ENCODE data around the gene ETAA1. TPM values are rescaled to one million over a fixed set of nuclear protein-coding genes. Genes with fewer than 3 reads are reported as not detected.
A peak's percentile ranks its signal among the peaks of the same experiment; 100 is the strongest.

ETAA1 gene
- total and polyA plus RNA-seq, 2 of the 13 experiments (the other 11 are each of a cell fraction or from before 2014, with no cell fraction given), result 9.1 to 16.2 TPM

DNA sequence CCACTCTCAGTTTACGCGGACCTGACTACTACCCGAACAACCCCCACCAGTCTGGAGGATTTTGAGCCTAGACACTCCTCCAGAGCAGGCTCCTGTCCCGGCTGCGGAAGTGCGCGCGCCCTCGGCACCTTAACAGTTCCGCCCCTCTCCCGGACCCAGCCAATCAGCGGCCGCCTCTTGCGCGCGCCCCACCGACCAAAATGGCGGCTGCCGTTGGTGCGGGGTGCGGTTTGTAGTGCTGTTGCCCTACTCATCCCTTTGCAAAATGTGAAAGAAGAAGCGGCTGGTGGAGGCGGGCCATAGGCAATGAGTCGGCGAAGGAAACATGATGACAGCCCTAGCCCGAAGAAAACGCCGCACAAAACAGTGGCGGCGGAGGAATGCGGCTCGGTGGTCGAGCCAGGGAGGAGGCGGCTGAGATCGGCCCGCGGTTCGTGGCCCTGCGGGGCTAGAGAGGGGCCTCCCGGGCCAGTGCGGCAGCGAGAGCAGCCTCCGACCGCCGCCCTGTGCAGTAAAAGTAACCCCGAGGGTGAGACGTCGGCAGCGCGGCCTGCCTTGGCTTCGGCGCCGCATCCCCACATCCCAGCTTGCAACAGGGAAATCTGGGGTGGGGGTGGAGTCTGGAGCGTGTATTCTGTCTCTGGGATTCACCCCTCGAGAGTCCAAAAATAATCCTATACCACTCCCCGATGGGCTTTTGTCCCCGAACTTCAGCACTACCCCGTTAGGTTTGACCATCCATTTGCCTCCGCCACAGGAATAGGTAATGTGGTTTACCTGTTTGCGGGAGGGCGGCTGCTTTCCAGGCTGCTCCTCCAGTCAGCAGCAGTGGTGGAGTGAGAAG lies at the start of gene ETAA1 (continued):
- TF ChIP-seq, protein P1, sequence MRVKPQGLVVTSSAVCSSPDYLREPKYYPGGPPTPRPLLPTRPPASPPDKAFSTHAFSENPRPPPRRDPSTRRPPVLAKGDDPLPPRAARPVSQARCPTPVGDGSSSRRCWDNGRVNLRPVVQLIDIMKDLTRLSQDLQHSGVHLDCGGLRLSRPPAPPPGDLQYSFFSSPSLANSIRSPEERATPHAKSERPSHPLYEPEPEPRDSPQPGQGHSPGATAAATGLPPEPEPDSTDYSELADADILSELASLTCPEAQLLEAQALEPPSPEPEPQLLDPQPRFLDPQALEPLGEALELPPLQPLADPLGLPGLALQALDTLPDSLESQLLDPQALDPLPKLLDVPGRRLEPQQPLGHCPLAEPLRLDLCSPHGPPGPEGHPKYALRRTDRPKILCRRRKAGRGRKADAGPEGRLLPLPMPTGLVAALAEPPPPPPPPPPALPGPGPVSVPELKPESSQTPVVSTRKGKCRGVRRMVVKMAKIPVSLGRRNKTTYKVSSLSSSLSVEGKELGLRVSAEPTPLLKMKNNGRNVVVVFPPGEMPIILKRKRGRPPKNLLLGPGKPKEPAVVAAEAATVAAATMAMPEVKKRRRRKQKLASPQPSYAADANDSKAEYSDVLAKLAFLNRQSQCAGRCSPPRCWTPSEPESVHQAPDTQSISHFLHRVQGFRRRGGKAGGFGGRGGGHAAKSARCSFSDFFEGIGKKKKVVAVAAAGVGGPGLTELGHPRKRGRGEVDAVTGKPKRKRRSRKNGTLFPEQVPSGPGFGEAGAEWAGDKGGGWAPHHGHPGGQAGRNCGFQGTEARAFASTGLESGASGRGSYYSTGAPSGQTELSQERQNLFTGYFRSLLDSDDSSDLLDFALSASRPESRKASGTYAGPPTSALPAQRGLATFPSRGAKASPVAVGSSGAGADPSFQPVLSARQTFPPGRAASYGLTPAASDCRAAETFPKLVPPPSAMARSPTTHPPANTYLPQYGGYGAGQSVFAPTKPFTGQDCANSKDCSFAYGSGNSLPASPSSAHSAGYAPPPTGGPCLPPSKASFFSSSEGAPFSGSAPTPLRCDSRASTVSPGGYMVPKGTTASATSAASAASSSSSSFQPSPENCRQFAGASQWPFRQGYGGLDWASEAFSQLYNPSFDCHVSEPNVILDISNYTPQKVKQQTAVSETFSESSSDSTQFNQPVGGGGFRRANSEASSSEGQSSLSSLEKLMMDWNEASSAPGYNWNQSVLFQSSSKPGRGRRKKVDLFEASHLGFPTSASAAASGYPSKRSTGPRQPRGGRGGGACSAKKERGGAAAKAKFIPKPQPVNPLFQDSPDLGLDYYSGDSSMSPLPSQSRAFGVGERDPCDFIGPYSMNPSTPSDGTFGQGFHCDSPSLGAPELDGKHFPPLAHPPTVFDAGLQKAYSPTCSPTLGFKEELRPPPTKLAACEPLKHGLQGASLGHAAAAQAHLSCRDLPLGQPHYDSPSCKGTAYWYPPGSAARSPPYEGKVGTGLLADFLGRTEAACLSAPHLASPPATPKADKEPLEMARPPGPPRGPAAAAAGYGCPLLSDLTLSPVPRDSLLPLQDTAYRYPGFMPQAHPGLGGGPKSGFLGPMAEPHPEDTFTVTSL (CRISPR knock-in tag; IDR thresholded peaks at IDR 0.05; ENCODE audit: borderline replicate concordance), result peak; percentile 49; the same call in 1 of the 2 replicates
- TF ChIP-seq ZNF260 (CRISPR knock-in tag; IDR thresholded peaks at IDR 0.05; ENCODE audit: borderline replicate concordance, low read depth) (no peak), CEBPG (CRISPR knock-in tag; IDR thresholded peaks at IDR 0.05) (no peak), ZNF451 (CRISPR knock-in tag; IDR thresholded peaks at IDR 0.05) (0 out of 2 replicates have a peak, but pooled peaks have one; percentile 14), PCBP1 (IDR thresholded peaks at IDR 0.05; ENCODE audit: borderline replicate concordance, low read depth, low read length) (no peak), ZNF558 (CRISPR knock-in tag; IDR thresholded peaks at IDR 0.05; ENCODE audit: borderline replicate concordance) (peak; percentile 96; the same call in 1 of the 2 replicates), ETV5 (CRISPR knock-in tag; IDR thresholded peaks at IDR 0.05; ENCODE audit: borderline replicate concordance) (peak; percentile 75), ZNF333 (CRISPR knock-in tag; IDR thresholded peaks at IDR 0.05; ENCODE audit: borderline replicate concordance) (peak; percentile 89), CC2D1A (CRISPR knock-in tag; IDR thresholded peaks at IDR 0.05) (no peak), SUZ12 (IDR thresholded peaks at IDR 0.05; ENCODE audit: low read depth, low read length) (no peak), ZBTB7A (CRISPR knock-in tag; IDR thresholded peaks at IDR 0.05) (no peak), ZNF354B (CRISPR knock-in tag; IDR thresholded peaks at IDR 0.05) (no peak), CHD2 (IDR thresholded peaks at IDR 0.05; ENCODE audit: low read depth, low read length) (no peak), CENPX (CRISPR knock-in tag; IDR thresholded peaks at IDR 0.05) (0 out of 2 replicates have a peak, but pooled peaks have one; percentile 15)
- TF ChIP-seq, protein P2, sequence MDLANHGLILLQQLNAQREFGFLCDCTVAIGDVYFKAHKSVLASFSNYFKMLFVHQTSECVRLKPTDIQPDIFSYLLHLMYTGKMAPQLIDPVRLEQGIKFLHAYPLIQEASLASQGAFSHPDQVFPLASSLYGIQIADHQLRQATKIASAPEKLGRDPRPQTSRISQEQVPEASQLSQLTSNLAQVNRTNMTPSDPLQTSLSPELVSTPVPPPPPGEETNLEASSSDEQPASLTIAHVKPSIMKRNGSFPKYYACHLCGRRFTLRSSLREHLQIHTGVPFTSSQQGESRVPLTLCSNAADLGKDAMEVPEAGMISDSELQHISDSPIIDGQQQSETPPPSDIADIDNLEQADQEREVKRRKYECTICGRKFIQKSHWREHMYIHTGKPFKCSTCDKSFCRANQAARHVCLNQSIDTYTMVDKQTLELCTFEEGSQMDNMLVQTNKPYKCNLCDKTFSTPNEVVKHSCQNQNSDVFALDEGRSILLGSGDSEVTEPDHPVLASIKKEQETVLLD (CRISPR knock-in tag; IDR thresholded peaks at IDR 0.05; ENCODE audit: low read depth), result no peak
- TF ChIP-seq, protein P3, sequence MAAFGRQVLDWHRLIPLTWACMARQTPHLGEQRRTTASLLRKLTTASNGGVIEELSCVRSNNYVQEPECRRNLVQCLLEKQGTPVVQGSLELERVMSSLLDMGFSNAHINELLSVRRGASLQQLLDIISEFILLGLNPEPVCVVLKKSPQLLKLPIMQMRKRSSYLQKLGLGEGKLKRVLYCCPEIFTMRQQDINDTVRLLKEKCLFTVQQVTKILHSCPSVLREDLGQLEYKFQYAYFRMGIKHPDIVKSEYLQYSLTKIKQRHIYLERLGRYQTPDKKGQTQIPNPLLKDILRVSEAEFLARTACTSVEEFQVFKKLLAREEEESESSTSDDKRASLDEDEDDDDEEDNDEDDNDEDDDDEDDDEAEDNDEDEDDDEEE (CRISPR knock-in tag; IDR thresholded peaks at IDR 0.05), result no peak; the same call in none of the 2 replicates
- TF ChIP-seq, protein P4, sequence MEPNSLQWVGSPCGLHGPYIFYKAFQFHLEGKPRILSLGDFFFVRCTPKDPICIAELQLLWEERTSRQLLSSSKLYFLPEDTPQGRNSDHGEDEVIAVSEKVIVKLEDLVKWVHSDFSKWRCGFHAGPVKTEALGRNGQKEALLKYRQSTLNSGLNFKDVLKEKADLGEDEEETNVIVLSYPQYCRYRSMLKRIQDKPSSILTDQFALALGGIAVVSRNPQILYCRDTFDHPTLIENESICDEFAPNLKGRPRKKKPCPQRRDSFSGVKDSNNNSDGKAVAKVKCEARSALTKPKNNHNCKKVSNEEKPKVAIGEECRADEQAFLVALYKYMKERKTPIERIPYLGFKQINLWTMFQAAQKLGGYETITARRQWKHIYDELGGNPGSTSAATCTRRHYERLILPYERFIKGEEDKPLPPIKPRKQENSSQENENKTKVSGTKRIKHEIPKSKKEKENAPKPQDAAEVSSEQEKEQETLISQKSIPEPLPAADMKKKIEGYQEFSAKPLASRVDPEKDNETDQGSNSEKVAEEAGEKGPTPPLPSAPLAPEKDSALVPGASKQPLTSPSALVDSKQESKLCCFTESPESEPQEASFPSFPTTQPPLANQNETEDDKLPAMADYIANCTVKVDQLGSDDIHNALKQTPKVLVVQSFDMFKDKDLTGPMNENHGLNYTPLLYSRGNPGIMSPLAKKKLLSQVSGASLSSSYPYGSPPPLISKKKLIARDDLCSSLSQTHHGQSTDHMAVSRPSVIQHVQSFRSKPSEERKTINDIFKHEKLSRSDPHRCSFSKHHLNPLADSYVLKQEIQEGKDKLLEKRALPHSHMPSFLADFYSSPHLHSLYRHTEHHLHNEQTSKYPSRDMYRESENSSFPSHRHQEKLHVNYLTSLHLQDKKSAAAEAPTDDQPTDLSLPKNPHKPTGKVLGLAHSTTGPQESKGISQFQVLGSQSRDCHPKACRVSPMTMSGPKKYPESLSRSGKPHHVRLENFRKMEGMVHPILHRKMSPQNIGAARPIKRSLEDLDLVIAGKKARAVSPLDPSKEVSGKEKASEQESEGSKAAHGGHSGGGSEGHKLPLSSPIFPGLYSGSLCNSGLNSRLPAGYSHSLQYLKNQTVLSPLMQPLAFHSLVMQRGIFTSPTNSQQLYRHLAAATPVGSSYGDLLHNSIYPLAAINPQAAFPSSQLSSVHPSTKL (CRISPR knock-in tag; IDR thresholded peaks at IDR 0.05), result peak; percentile 66; the same call in 1 of the 2 replicates

Data from HepG2 (cell line).